Brain microvascular endothelial cell (primary cell): ENCODE data around the gene SNPH.

Experiments
- DNase-seq: peaks from one replicate; pipeline ENCODE4 v3.0.0-alpha.2; 2020
- H3K27ac ChIP-seq: fragments of 250-450 bp; sonication (Bioruptor Pico); 2 replicates; pipeline ENCODE4 v1.5.1; 2020; ENCODE audit warnings: mild to moderate bottlenecking, moderate library complexity
- H3K27me3 ChIP-seq: fragments of 250-450 bp; sonication (Bioruptor Pico); replicated peaks from 2 replicates; pipeline ENCODE4 v1.5.1; 2020; ENCODE audit warnings: mild to moderate bottlenecking
- H3K36me3 ChIP-seq: fragments of 250-450 bp; sonication (Bioruptor Pico); replicated peaks from 2 replicates; pipeline ENCODE4 v1.5.1; 2020; ENCODE audit warnings: mild to moderate bottlenecking
- H3K4me3 ChIP-seq: 2 replicates; pipeline ENCODE4 v1.5.1; 2011; ENCODE audit warnings: low read depth, mild to moderate bottlenecking, control low read depth, low read length, moderate library complexity
- in situ Hi-C: cut with HindIII; loops from 2 replicates; pipeline ENCODE4 v1.10.0; 2017; ENCODE audit warnings: low sequenced_read_pairs, low pct_ligation_motif_present
- TF ChIP-seq, protein P1 (sequence below): IDR thresholded peaks from 2 replicates; pipeline ENCODE4 v1.5.1; 2011; ENCODE audit warnings: low read depth, mild to moderate bottlenecking, moderate library complexity, low read length, control low read depth, inconsistent platforms; ENCODE audit errors: missing control alignments

SNPH gene

DNA sequence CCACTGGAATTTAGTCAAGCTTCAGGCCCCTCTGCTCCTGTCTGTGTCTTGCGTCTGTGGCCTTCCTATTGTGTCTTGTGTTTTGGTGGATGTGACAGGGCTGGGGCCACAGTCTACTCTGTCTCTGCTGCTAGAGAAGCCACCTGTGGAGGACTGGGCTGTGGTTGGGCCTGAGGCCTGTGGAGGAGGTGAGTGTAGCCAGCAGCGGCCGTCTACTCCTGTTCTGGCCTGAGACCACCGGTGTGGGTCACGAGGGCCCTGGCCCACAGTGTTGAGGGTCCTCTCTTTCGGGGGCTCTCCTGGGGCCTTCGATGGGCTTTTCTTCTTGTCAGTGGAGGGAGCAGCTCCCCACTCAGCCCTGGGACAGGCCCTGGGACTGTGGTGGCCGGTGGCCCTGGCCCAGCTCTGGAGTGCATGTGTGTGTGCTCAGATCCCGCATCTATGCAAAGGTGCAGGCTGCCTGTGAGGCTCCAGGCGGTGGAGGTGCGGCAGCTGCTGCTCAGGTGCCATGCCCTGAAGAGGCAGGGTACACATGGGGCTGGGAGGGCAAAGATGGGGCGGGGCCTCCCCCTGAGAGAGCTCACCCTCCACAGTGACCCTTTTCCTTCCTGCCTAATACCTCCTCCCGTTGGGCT, 42.1 kb downstream of the SNPH start:
- in situ Hi-C loops, result loop anchor here (25.0 kb wide), 1 partner anchor 129 kb away; no protein-coding TSS in a partner anchor
- TF ChIP-seq, protein P1, sequence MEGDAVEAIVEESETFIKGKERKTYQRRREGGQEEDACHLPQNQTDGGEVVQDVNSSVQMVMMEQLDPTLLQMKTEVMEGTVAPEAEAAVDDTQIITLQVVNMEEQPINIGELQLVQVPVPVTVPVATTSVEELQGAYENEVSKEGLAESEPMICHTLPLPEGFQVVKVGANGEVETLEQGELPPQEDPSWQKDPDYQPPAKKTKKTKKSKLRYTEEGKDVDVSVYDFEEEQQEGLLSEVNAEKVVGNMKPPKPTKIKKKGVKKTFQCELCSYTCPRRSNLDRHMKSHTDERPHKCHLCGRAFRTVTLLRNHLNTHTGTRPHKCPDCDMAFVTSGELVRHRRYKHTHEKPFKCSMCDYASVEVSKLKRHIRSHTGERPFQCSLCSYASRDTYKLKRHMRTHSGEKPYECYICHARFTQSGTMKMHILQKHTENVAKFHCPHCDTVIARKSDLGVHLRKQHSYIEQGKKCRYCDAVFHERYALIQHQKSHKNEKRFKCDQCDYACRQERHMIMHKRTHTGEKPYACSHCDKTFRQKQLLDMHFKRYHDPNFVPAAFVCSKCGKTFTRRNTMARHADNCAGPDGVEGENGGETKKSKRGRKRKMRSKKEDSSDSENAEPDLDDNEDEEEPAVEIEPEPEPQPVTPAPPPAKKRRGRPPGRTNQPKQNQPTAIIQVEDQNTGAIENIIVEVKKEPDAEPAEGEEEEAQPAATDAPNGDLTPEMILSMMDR, result no peak

DNA sequence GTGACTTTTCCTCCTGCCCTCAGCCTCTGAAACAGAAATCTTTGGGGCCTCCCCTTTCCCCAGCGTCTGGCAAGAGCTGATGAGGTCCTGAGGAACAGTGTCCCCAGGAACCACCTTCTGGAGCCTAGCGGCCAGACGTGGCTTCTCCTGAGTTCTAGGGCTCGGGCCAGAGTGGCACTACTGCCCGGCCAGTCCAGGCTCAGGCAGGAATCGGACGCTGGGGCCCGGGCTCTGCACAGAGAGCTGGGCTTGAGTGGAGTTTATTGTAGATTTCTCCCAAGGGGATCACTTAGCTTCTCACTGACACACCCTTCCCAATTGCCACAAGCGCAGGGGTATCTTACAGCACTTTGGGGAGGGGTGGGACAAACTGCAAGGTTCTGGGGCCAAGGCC, 42.6 kb downstream of the SNPH start:
- in situ Hi-C loops, result loop anchor here (25.0 kb wide), 1 partner anchor 129 kb away; no protein-coding TSS in a partner anchor

More for the DNA sequence above, 42.1 kb downstream of the SNPH start:
- no peak overlapping the region for H3K27ac ChIP-seq
- no peak for DNase-seq
- no peak overlapping the region for H3K4me3 ChIP-seq
- no peaks in the 10 kb centered on the region for H3K36me3 ChIP-seq
- no peaks in the 10 kb centered on the region for H3K27me3 ChIP-seq

DNA sequence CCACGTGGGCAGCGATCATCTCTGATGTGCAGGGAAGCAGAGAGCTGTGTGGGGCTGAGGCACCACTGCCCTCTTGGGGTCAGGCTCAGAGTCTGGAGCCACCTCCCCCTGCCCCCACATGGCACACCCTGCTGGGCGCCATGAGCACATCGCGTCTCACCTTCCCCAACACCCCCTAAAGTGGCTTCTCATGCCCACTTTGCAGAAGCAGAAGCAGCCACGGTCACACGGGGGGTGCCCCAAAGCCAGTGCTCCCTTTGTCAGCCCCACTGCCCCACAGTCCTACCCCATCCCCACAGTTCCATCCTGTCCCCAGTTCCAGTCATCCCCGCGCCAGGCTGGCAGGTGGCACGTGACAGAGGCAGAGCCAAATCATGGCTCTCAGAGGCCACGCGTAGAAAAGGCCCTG, 43.3 kb downstream of the SNPH start:
- Histone ChIP-seq H3K27ac (no peak overlapping the region), H3K27me3 (no peaks in the 10 kb centered on the region), H3K4me3 (no peak overlapping the region), H3K36me3 (no peaks in the 10 kb centered on the region)
- TF ChIP-seq, protein P1, result no peak
- DNase-seq, result no peak
- in situ Hi-C loops, result loop anchor here (25.0 kb wide), 1 partner anchor 128 kb away; no protein-coding TSS in a partner anchor

More for the DNA sequence above, 42.6 kb downstream of the SNPH start:
- no peaks in the 10 kb centered on the region for H3K27me3 ChIP-seq
- H3K27ac ChIP-seq, result no peak overlapping the region
- H3K36me3 ChIP-seq, result no peaks in the 10 kb centered on the region
- TF ChIP-seq, protein P1, result no peak
- H3K4me3 ChIP-seq, result no peak overlapping the region
- no peak for DNase-seq

DNA sequence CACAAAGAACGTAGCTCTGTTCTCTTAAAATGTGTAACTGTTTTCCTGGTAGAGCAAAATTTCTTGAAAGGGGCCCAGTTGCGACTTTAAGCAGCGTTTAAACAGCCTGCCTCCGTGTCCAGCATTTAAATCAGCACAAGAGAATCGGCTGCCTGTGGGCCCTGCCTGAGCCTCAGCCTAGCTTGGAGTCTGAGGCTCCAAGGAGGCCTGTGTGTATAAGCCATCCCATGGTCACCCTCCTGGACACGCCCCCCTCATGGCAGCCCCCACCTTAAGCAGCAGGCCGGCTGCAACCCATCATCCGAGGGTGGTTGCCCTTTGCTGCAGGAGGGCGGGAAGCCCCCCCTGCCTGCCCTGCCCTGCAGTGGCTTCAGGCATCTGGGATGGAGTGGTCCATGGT, 44.0 kb downstream of the SNPH start:
- Histone ChIP-seq H3K36me3 (no peaks in the 10 kb centered on the region), H3K27ac (no peak overlapping the region), H3K27me3 (no peaks in the 10 kb centered on the region), H3K4me3 (no peak overlapping the region)
- no peak for DNase-seq
- in situ Hi-C loops, result loop anchor here (25.0 kb wide), 1 partner anchor 127 kb away; no protein-coding TSS in a partner anchor
- TF ChIP-seq, protein P1, result no peak

DNA sequence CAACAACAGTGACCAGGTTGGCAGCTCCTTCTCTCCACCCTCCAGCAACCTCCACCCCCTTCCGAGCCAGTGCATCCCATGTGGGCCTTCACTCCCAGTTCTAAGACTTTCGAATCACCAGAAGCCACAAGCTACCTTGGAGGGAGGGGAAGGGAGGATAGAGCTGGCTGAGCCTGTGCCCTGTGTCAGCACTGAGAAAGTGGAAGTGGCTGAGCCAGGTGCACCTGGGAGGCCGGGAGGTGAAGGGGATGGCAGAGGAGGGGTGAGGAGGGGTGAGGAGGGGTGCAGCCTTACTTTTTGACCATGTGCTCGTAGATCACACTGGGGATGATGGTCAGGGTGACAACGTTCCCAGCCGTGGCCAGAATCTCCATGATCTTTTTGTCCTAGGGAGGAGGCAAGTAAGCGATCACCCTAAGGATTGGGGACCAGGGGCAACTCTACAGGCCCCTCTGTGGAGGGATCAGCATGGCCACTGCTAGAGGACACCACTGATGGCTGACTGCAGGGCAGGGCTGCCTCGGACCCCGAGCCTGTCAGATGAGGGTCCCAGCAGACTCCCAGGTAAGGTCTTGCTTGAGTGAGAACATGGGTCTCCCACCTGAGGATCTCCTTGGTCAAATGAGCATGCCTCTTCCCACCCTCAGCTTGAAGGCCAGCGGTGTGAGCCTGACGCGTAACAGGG, 44.6 kb downstream of the SNPH start:
- TF ChIP-seq, protein P1, result no peak
- no peak for DNase-seq
- H3K27me3 ChIP-seq, result no peaks in the 10 kb centered on the region
- H3K4me3 ChIP-seq, result no peak overlapping the region
- H3K36me3 ChIP-seq, result no peaks in the 10 kb centered on the region
- in situ Hi-C loops, result loop anchor here (25.0 kb wide), 1 partner anchor 127 kb away; no protein-coding TSS in a partner anchor
- H3K27ac ChIP-seq, result no peak overlapping the region
